Measurements from ENCODE around the gene DDX17. TPM values are rescaled to one million over a fixed set of nuclear protein-coding genes. Genes with fewer than 3 reads are reported as not detected.

Gene DDX17
- total RNA-seq, 1 experiment from 2014 or later = 322 TPM

DNA sequence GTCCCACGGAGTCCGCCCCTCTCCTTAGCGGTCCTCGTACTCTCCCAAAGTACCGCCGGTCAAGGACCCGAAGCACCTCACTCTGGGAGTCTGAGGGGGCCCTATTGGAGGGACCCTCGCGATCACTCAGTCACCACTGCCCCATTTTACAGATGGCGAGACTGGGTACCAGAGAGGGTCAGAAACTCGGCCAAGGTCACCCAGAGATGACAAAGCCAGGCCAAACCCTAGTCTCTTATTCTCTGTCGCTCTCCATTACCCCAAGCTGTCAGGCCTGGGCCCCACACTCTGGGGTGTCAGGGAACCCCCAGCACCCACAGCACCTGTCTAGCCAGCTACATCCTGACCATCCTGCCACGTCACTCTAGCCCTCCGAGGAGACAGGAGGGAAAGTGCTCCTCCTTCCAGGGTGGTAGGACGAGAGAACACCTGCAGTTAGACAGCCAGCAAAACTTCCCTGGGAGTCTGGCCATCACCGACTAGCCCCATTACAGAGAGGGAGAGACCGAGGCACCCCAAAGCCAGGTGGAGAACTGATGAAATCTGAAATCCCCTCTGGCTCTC is 49.8 kb downstream of the DDX17 start:
- ChIA-PET CTCF (no interaction called here), POLR2A (interaction anchor here (0.7 kb wide), 1 partner anchor 381 kb away, joined by 4 read pairs; no protein-coding TSS in a partner anchor)
- intact Hi-C loops (cut with micrococcal nuclease) = no loop called here
- H3K27ac Mint-ChIP-seq (ENCODE audit: low read depth, unreplicated experiment) = no peak overlapping the region
- no TSS peak for BruUV-seq (replicated peaks)
- no peak for DNase-seq (ENCODE audit: unreplicated experiment)
- no peaks in the 10 kb centered on the region for H3K36me3 Mint-ChIP-seq (ENCODE audit: insufficient read depth, unreplicated experiment)
- peaks cover 6% of the 10 kb centered on the region for H3K4me1 Mint-ChIP-seq (ENCODE audit: insufficient read depth, unreplicated experiment)
- peak overlapping the region; percentile 56 for H3K4me3 Mint-ChIP-seq (ENCODE audit: unreplicated experiment)
- TF ChIP-seq, protein P1, sequence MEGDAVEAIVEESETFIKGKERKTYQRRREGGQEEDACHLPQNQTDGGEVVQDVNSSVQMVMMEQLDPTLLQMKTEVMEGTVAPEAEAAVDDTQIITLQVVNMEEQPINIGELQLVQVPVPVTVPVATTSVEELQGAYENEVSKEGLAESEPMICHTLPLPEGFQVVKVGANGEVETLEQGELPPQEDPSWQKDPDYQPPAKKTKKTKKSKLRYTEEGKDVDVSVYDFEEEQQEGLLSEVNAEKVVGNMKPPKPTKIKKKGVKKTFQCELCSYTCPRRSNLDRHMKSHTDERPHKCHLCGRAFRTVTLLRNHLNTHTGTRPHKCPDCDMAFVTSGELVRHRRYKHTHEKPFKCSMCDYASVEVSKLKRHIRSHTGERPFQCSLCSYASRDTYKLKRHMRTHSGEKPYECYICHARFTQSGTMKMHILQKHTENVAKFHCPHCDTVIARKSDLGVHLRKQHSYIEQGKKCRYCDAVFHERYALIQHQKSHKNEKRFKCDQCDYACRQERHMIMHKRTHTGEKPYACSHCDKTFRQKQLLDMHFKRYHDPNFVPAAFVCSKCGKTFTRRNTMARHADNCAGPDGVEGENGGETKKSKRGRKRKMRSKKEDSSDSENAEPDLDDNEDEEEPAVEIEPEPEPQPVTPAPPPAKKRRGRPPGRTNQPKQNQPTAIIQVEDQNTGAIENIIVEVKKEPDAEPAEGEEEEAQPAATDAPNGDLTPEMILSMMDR (IDR thresholded peaks at IDR 0.05; ENCODE audit: unreplicated experiment) = no peak
- peaks cover 58% of the 10 kb centered on the region for H3K27me3 Mint-ChIP-seq (ENCODE audit: insufficient read depth, unreplicated experiment)
- H3K9me3 Mint-ChIP-seq (ENCODE audit: unreplicated experiment) = no peaks in the 10 kb centered on the region

- peaks cover 54% of the 10 kb centered on the region for H3K27me3 Mint-ChIP-seq (ENCODE audit: insufficient read depth, unreplicated experiment)
- CTCF ChIA-PET = no interaction called here
- POLR2A ChIA-PET = interaction anchor here (0.7 kb wide), 1 partner anchor 381 kb away, joined by 4 read pairs; no protein-coding TSS in a partner anchor
- peak overlapping the region; percentile 56 for H3K4me3 Mint-ChIP-seq (ENCODE audit: unreplicated experiment)
- no peaks in the 10 kb centered on the region for H3K36me3 Mint-ChIP-seq (ENCODE audit: insufficient read depth, unreplicated experiment)
- H3K4me1 Mint-ChIP-seq (ENCODE audit: insufficient read depth, unreplicated experiment) = peaks cover 7% of the 10 kb centered on the region
- no peaks in the 10 kb centered on the region for H3K9me3 Mint-ChIP-seq (ENCODE audit: unreplicated experiment)
- intact Hi-C loops (cut with micrococcal nuclease) = no loop called here
- TF ChIP-seq, protein P1 (IDR thresholded peaks at IDR 0.05; ENCODE audit: unreplicated experiment) = no peak
- DNase-seq (ENCODE audit: unreplicated experiment) = no peak
- H3K27ac Mint-ChIP-seq (ENCODE audit: low read depth, unreplicated experiment) = no peak overlapping the region
- BruUV-seq (replicated peaks) = no TSS peak
These were observed 50.4 kb downstream of the DDX17 start for GRCh38 chr22:38455530-38456271.

GRCh38 chr22:38455076-38455529 is 51.0 kb downstream of the DDX17 start, which contains the start of gene KCNJ4:
Gene KCNJ4, minus strand, starts transcription at chr22:38455199. Its CDS starts 27,067 bp downstream, at chr22:38428132.
- H3K4me3 Mint-ChIP-seq (ENCODE audit: unreplicated experiment) = peak within 1 kb of the TSS; percentile 56
- peaks cover 12% of the 10 kb centered on the region for H3K4me1 Mint-ChIP-seq (ENCODE audit: insufficient read depth, unreplicated experiment)
- peaks cover 54% of the 10 kb centered on the region for H3K27me3 Mint-ChIP-seq (ENCODE audit: insufficient read depth, unreplicated experiment)
- TF ChIP-seq, protein P1 (IDR thresholded peaks at IDR 0.05; ENCODE audit: unreplicated experiment) = no peak
- POLR2A ChIA-PET = no interaction called here
- DNase-seq (ENCODE audit: unreplicated experiment) = no peak
- intact Hi-C loops (cut with micrococcal nuclease) = no loop called here
- CTCF ChIA-PET = no interaction called here
- no peaks in the 10 kb centered on the region for H3K9me3 Mint-ChIP-seq (ENCODE audit: unreplicated experiment)
- no peak within 1 kb of the TSS for H3K27ac Mint-ChIP-seq (ENCODE audit: low read depth, unreplicated experiment)
- H3K36me3 Mint-ChIP-seq (ENCODE audit: insufficient read depth, unreplicated experiment) = no peaks in the 10 kb centered on the region
- no TSS peak for BruUV-seq (replicated peaks)

- peaks cover 57% of the 10 kb centered on the region for H3K27me3 Mint-ChIP-seq (ENCODE audit: insufficient read depth, unreplicated experiment)
- H3K9me3 Mint-ChIP-seq (ENCODE audit: unreplicated experiment) = no peaks in the 10 kb centered on the region
- no peak overlapping the region for H3K27ac Mint-ChIP-seq (ENCODE audit: low read depth, unreplicated experiment)
- H3K4me3 Mint-ChIP-seq (ENCODE audit: unreplicated experiment) = no peak overlapping the region
- CTCF ChIA-PET = no interaction called here
- POLR2A ChIA-PET = no interaction called here
- no peak for DNase-seq (ENCODE audit: unreplicated experiment)
- H3K36me3 Mint-ChIP-seq (ENCODE audit: insufficient read depth, unreplicated experiment) = no peaks in the 10 kb centered on the region
- TF ChIP-seq, protein P1 (IDR thresholded peaks at IDR 0.05; ENCODE audit: unreplicated experiment) = no peak
- H3K4me1 Mint-ChIP-seq (ENCODE audit: insufficient read depth, unreplicated experiment) = peaks cover 12% of the 10 kb centered on the region
- BruUV-seq (replicated peaks) = no TSS peak
- intact Hi-C loops (cut with micrococcal nuclease) = no loop called here
These were observed 51.6 kb downstream of the DDX17 start for GRCh38 chr22:38454353-38455075.
